Adrenal gland (tissue), 5 donors: ENCODE results near the gene STAT5B.

ENCODE experiments used
- CTCF ChIP-seq, 6 experiments: fragments of 450-650 bp in 4 of 6; fragments of 200-600 bp in 2 of 6; sonication (generic) in 1 of 6; IDR thresholded peaks; 1 replicate in 5 of 6; 2 replicates in 1 of 6; pipeline versions ENCODE4 v1.5.1 to v1.8.0; 2016 to 2021; ENCODE audit warnings: antibody characterized with exemption in 6 of 6, mild to moderate bottlenecking in 2 of 6, moderate library complexity in 1 of 6
- POLR2A ChIP-seq, 2 donors: fragments of 450-650 bp; IDR thresholded peaks; one replicate each; pipeline ENCODE4 v1.6.1; 2017; ENCODE audit warnings: antibody characterized with exemption in 2 of 2, mild to moderate bottlenecking in 2 of 2, moderate library complexity in 1 of 2
- donor health status: DM: no; HTN: no; CAD: no.

- TF ChIP-seq CTCF (IDR thresholded peaks at IDR 0.05) = no peak
- TF ChIP-seq POLR2A (IDR thresholded peaks at IDR 0.05) = no peak
Measured at GRCh38 chr17:42315402-42316156, 39.4 kb upstream of the STAT5B start.
